ENCODE measurements around the gene ATP13A4. TPM values are rescaled to one million over a fixed set of nuclear protein-coding genes. Genes with fewer than 3 reads are reported as not detected.

ATP13A4 gene
- polyA plus RNA-seq, 1 donor (not counting 4 experiments of a cell fraction or from before 2014, with no cell fraction given): 0.16 TPM

DNA sequence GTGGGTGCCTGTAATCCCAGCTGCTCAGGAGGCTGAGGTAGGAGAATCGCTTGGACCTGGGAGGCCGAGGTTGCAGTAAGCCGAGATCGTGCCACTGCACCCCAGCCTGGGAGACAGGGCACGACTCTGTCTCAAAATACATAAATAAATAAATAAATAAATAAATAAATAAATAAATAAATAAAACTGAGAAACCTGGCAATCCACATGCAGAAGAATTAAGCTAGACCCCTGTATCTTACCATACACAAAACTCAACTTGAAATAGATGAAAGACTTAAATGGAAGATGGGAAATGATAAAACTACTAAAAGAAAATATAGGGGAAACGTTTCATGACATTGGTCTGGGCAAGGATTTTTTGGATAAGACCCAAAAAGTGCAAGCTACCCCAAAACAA, 58.0 kb downstream of the ATP13A4 start:
- Histone ChIP-seq H2AFZ (ENCODE audit: control insufficient read depth, low read length) (no peak overlapping the region), H3K79me2 (ENCODE audit: control insufficient read depth, insufficient read depth, low read length) (no peaks in the 10 kb centered on the region), H3K9ac (ENCODE audit: control insufficient read depth, extremely low read depth, insufficient read depth, low read length) (no peak overlapping the region), H3K4me1 (ENCODE audit: control insufficient read depth, extremely low read depth, insufficient read depth, low read length) (peaks cover 3% of the 10 kb centered on the region), H3K36me3 (ENCODE audit: control insufficient read depth in 2 of 2, extremely low read depth in 1 of 2, insufficient read depth in 2 of 2, low read length in 2 of 2) (no peaks in the 10 kb centered on the region), H3K4me3 (ENCODE audit: control insufficient read depth in 2 of 3, extremely low read depth in 1 of 3, insufficient read depth in 2 of 3, low read depth in 1 of 3, low read length in 3 of 3) (no peak overlapping the region), H3K27me3 (ENCODE audit: control insufficient read depth, extremely low read depth, insufficient read depth, low read length) (no peaks in the 10 kb centered on the region), H3K27ac (ENCODE audit: control insufficient read depth, insufficient read depth, low read length) (no peak overlapping the region), H4K20me1 (ENCODE audit: control insufficient read depth, extremely low read depth, insufficient read depth, low read length) (no peaks in the 10 kb centered on the region), H3K9me3 (ENCODE audit: control insufficient read depth, low read depth, low read length) (no peaks in the 10 kb centered on the region), H3K9me1 (ENCODE audit: control insufficient read depth, extremely low read depth, insufficient read depth, low read length) (no peaks in the 10 kb centered on the region), H3K4me2 (ENCODE audit: control insufficient read depth, extremely low read depth, insufficient read depth, low read depth, low read length) (no peak overlapping the region)
- no peak for DNase-seq (ENCODE audit: low read depth, low spot score)
- TF ChIP-seq, protein P1, sequence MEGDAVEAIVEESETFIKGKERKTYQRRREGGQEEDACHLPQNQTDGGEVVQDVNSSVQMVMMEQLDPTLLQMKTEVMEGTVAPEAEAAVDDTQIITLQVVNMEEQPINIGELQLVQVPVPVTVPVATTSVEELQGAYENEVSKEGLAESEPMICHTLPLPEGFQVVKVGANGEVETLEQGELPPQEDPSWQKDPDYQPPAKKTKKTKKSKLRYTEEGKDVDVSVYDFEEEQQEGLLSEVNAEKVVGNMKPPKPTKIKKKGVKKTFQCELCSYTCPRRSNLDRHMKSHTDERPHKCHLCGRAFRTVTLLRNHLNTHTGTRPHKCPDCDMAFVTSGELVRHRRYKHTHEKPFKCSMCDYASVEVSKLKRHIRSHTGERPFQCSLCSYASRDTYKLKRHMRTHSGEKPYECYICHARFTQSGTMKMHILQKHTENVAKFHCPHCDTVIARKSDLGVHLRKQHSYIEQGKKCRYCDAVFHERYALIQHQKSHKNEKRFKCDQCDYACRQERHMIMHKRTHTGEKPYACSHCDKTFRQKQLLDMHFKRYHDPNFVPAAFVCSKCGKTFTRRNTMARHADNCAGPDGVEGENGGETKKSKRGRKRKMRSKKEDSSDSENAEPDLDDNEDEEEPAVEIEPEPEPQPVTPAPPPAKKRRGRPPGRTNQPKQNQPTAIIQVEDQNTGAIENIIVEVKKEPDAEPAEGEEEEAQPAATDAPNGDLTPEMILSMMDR (optimal IDR thresholded peaks at IDR 0.05 in 1 of 3, IDR thresholded peaks at IDR 0.05 in 1 of 3, conservative IDR thresholded peaks at IDR 0.05 in 1 of 3; ENCODE audit: extremely low read depth in 1 of 3, insufficient read depth in 2 of 3, low read length in 3 of 3): no peak
- TF ChIP-seq EZH2 (IDR thresholded peaks at IDR 0.05; ENCODE audit: low read length): no peak
- FAIRE-seq: no peak
- dilution Hi-C loops (cut with MboI; ENCODE audit: extremely low pct_ligation_motif_present, low sequenced_read_pairs): no loop called here

DNA sequence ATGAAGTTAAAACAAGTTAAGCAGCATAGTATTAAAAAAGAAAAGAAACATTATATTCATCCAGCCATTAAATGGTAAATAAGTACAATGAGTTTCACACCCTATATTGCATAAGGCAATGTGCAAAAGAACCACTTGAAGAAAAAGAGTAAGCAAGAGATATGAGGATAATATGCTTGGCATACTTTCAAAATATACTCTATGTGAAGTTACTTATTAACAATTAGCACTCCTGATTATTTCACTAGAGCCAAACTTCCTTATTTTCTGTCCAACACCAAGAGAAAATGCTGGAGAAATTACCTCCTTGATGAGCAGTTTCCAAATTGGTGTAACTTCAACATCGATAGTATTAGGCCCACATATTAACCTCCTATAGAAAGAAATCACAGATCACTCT, 63.7 kb downstream of the ATP13A4 start:
- H3K27ac ChIP-seq (ENCODE audit: control insufficient read depth, insufficient read depth, low read length): no peak overlapping the region
- DNase-seq (ENCODE audit: low read depth, low spot score): no peak
- dilution Hi-C loops (cut with MboI; ENCODE audit: extremely low pct_ligation_motif_present, low sequenced_read_pairs): no loop called here
- H3K4me3 ChIP-seq (ENCODE audit: control insufficient read depth in 2 of 3, extremely low read depth in 1 of 3, insufficient read depth in 2 of 3, low read depth in 1 of 3, low read length in 3 of 3): no peak overlapping the region
- no peaks in the 10 kb centered on the region for H3K9me3 ChIP-seq (ENCODE audit: control insufficient read depth, low read depth, low read length)
- TF ChIP-seq, protein P1 (optimal IDR thresholded peaks at IDR 0.05 in 1 of 3, IDR thresholded peaks at IDR 0.05 in 1 of 3, conservative IDR thresholded peaks at IDR 0.05 in 1 of 3; ENCODE audit: extremely low read depth in 1 of 3, insufficient read depth in 2 of 3, low read length in 3 of 3): no peak
- TF ChIP-seq EZH2 (IDR thresholded peaks at IDR 0.05; ENCODE audit: low read length): no peak
- no peaks in the 10 kb centered on the region for H3K27me3 ChIP-seq (ENCODE audit: control insufficient read depth, extremely low read depth, insufficient read depth, low read length)
- H4K20me1 ChIP-seq (ENCODE audit: control insufficient read depth, extremely low read depth, insufficient read depth, low read length): no peaks in the 10 kb centered on the region
- H3K4me2 ChIP-seq (ENCODE audit: control insufficient read depth, extremely low read depth, insufficient read depth, low read depth, low read length): no peak overlapping the region
- H3K79me2 ChIP-seq (ENCODE audit: control insufficient read depth, insufficient read depth, low read length): no peaks in the 10 kb centered on the region
- no peaks in the 10 kb centered on the region for H3K9me1 ChIP-seq (ENCODE audit: control insufficient read depth, extremely low read depth, insufficient read depth, low read length)
- no peaks in the 10 kb centered on the region for H3K36me3 ChIP-seq (ENCODE audit: control insufficient read depth in 2 of 2, extremely low read depth in 1 of 2, insufficient read depth in 2 of 2, low read length in 2 of 2)
- no peak for FAIRE-seq
- no peak overlapping the region for H2AFZ ChIP-seq (ENCODE audit: control insufficient read depth, low read length)
- H3K9ac ChIP-seq (ENCODE audit: control insufficient read depth, extremely low read depth, insufficient read depth, low read length): no peak overlapping the region
- H3K4me1 ChIP-seq (ENCODE audit: control insufficient read depth, extremely low read depth, insufficient read depth, low read length): no peaks in the 10 kb centered on the region

All from keratinocyte (primary cell).